ENCODE data around the gene CCL3.
"Not testable (repeated sequence)": the region's sequence is repeated elsewhere in the genome, so short reads cannot be mapped to it uniquely, and the experiment has no call there.

Gene CCL3

GRCh38 chr17:36083691-36084090 is 6.3 kb downstream of the CCL3 start:
- not testable (repeated sequence) for DNase-seq

DNA sequence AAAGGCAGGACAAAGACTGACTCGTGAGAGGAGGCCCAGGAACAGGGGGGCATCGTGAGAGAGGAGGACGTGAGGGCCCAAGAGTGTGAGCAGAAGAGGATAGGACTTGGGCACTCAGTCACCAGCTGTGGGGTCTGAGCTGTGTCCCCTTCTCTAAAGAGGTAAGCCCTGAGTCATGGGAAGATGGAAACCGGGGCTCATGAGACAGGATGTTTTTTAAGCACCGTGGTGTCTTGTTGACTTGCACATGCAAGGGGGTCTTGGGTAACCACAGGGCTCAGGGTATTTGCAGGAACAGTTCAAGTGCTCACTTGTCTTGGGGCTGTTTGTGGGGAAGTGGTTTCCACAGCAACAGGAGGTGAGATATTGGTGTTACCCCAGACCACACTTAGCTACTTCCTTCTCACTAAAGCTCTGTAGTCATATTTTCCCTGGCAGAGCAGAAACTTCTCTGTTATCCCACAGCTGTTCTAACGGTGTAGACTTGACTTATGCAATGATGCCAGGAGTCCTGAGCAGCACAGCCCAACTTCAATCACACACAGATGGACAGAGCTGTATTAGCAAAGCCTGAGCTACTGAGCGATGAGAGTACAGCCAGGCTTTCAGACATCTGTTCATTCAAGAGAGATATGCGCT is 7.3 kb downstream of the CCL3 start:
- peak; percentile 82 for DNase-seq

GRCh38 chr17:36081681-36082471 is 8.1 kb downstream of the CCL3 start:
- not testable (repeated sequence) for DNase-seq

DNA sequence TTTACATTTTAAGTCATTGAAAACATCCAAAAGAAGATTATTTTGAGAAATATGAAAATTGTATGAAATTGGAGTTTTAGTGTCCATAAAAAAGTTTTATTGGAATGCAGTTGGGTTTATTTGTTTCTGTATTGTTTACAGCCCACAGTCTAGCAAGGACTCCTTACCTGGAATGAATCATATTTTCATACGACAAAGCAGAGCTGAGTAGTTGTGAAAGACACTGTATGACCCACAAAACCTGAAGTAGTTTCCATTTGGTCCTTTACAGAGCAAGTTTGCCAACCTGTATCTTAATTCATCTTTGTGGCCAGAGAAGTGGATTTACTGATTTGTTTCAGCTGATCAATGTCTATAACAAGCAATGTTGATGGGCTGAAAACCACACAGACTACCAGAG is 15.6 kb downstream of the CCL3 start:
- DNase-seq = no peak

DNA sequence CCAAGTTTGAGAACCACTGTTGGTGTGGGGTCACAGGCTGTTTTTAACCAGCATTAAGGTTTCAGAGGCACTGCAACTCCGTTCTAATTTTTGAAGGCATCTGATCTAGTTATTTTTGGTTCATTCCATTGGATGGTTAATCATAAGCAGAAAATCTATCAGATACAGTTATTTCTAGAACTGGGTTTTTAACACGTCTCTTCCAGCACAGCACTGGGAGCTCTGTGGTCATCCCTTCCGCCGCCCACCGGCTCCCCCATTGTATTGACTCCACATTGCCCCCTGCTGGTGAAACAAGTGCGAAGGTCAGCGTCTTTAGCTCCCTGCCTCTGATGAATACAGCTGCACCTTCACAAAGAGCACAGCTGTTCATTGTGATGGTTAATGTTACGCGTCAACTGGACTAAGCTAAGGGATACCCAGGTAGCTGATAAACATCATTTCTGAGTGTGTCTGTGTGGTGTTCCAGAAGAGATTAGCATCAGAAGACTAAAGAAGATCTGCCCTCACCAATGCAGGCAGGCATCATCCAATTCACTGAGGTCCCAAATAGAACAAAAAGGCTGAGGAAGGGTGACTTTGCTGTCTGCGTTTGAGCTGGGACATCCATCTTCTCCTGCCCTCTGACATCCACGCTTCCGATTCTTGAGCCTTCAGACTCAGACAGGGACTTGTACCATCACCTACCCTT is 17.4 kb downstream of the CCL3 start:
- DNase-seq = no peak

- DNase-seq = no peak
Measured at GRCh38 chr17:36071751-36072150, 18.2 kb downstream of the CCL3 start.

DNA sequence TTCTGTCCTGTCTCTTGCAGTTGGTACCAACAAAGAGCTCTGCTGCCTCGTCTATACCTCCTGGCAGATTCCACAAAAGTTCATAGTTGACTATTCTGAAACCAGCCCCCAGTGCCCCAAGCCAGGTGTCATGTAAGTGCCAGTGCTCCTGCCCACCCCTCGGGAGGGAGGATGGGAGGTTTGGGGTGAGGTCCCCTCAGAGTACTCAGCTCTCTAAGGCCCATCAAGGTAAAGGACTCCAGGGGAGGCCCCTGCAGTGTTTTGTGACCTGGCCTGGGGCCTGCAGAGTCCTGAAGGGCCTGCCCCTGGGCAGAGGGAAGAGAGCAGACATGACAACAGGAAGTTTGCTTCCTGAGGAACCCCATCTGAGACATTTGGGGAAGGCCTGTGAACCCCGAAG is 19.5 kb downstream of the CCL3 start:
- DNase-seq = no peak

DNA sequence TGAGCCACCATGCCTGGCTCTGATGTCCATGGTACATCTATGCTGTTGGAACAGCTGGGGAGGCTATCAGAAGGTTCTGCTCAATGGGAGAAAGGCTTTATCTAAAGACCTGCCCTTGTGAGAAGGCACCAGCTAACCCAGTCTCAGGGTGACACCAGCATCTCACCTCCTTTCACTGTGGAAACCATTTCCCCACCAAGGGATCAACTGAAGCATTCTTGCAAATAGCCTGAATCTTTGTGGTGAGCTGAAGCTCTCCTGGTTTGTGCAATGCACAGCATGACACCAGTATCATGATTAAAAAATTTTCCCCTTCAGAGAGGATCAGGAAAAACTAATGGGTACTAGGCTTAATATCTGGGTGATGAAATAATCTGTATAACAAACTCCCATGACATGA is 20.8 kb downstream of the CCL3 start:
- no peak for DNase-seq

GRCh38 chr17:36068524-36068923 is 21.4 kb downstream of the CCL3 start:
- no peak for DNase-seq

GRCh38 chr17:36066365-36066985 is 23.5 kb downstream of the CCL3 start:
- no peak for DNase-seq

DNA sequence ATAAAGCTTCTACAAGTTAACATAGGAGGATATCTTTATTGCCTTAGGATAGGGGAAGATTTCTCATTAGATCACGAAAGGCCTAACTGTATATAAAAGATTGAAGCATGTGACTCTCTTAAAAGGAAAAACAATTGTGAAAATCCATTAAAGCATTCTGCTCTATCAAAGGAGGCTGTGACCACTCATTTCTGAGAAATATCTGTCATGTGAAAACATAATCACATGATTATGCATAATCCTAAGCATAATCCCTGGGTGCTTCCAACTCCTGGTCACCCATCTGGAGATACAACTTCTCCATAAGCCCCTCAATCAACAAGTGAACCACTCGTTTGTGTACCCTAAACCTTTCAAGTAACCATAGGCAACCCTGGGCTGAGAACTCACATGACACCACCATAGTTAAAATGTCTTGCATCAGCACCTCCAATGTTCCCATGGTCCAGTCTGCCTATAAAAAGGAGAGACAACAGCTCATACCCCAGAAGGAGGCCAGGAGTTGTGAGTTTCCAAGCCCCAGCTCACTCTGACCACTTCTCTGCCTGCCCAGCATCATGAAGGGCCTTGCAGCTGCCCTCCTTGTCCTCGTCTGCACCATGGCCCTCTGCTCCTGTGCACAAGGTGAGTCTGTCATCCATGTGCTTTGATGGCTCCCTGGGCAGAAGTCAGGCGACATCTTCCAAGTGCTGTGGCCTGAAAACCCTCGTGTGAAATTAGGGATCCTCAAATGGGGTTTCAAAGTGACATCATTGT is 26.0 kb downstream of the CCL3 start, which contains the start of gene CCL18:
Gene CCL18, plus strand, starts transcription at position 487 of the 756 bp plus-strand sequence. Its CDS starts 71 bp downstream, at position 558.
- DNase-seq = no peak

DNA sequence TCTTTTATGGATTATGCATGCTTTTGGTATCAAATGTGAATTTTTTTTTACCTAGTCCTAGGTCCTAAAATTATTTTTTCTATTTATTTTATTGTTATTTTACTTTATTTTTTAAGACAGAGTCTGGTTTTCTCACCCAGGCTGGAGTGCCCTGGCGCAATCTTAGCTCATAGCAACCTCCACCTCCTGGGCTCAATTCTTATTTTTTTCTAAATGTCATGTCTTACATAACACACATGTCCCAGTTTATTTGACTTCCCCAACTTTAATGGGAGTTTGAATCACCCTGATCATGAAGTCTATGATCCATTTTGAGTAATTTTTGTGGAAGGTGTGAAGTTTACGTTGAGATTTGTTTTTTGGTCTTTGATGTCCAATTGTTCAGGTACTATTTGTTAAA is 29.1 kb downstream of the CCL3 start:
- no peak for DNase-seq

- no peak for DNase-seq
Measured at GRCh38 chr17:36059406-36059805, 30.5 kb downstream of the CCL3 start.

- no peak for DNase-seq
Measured at GRCh38 chr17:36057911-36058310, 32.0 kb downstream of the CCL3 start.

GRCh38 chr17:36055921-36056520 is 33.9 kb downstream of the CCL3 start:
- no peak for DNase-seq

DNA sequence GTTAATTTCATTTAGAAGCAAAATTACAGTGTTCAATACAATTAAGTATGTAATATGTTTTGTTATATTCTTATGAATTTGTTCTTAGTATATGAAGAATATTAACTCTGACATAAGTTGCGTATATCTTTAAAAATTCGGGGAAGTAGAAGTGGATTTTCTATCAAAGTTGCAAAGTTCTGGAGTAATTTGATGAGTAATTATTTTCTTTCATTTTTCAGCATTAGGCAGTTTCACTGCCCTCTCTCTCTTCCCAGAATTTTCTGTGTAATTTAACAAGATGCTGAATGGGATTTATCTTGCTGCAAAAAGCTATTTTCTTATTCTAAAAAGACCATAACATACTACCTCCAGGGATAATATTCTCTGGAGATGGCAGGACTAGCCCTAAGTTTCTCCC is 34.8 kb downstream of the CCL3 start:
- DNase-seq = no peak

- no peak for DNase-seq
Measured at GRCh38 chr17:36049643-36050042, 40.3 kb downstream of the CCL3 start.

GRCh38 chr17:36048066-36048465 is 41.9 kb downstream of the CCL3 start:
- DNase-seq = no peak
